NCI-H1930 (cell line): Measurements from ENCODE around the gene MED27.
"Not testable (repeated sequence)": the region's sequence is repeated elsewhere in the genome, so short reads cannot be mapped to it uniquely, and the experiment has no call there.

Source experiments
- DNase-seq, 2 experiments: peaks; one replicate each; lab custom pipeline; 2025; lab: John Stamatoyannopoulos, UW

The MED27 gene

DNA sequence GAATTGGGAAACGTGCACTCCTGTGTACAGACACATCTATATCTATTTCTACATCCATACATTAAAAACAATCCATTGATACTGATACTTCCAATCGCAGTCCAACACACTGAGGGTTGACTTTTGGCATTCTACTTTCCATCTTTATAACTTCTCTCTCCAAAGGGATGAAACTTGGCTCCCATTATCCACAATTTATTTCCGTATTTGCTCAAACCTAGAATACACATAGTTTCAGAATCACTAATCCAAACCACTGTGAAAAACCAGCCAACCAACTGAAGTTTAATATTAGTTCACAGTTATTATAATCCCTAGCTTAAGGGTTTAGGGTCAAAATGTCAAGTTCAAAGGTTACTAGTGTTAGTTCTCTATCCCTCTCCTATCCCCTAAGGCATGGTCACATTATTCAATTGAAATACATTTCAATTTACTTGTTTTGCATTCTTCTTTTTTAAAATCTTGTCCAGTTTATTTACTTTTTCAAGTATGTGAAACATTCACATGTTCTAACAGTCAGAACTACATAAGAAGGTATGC lies 156.5 kb downstream of the MED27 start:
- no peak for DNase-seq

DNA sequence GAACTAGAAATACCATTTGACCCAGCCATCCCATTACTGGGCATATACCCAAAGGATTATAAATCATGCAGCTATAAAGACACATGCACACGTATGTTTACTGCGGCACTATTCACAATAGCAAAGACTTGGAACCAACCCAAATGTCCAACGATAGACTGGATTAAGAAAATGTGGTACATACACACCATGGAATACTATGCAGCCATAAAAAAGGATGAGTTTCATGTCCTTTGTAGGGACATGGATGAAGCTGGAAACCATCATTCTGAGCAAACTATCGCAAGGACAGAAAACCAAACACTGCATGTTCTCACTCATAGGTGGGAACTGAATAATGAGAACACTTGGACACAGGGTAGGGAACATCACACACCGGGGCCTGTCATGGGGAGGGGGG lies 158.0 kb downstream of the MED27 start:
- not testable (repeated sequence) for DNase-seq

GRCh38 chr9:131919216-131919615 lies 160.5 kb downstream of the MED27 start:
- DNase-seq: no peak

DNA sequence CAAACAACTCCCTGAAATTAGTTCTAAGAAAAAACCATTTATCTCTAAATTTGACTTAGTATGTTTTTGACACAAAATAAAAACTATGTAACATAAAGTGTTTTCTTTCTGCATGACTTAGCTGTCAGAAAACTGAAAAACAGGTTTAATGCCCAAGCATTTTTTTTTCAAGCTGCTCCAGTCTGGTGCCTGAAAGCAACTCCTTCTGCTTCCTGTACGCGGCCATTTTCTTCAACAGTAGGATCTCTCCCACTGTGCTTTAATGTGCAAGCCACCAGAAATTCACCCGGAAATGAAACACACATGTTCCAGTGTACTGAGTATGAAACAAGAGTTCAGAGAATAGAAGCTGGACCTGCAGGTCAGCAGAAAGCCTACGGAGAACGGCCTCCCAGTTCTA lies 161.2 kb downstream of the MED27 start:
- DNase-seq: no peak

- no peak for DNase-seq
Observed at GRCh38 chr9:131917009-131917408, 162.7 kb downstream of the MED27 start.

GRCh38 chr9:131915181-131915580 lies 164.5 kb downstream of the MED27 start:
- DNase-seq: no peak

DNA sequence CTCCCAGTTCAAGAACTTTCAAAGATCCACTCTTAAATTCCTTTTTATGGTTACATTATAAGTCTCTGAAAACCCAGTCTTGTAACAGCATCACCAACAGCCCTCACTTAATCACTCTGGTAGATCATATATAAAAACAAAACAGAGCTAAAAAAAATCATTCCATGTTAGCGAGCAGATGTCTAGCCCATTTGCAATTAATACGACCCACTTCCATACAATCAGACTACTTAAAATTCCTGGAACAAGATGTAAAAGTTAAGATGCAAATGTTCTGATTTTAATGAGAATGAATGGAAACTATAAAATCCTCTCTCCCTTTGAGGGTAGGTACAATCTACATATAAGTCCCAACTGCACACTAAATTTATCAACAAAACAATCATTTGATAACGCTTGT lies 167.0 kb downstream of the MED27 start:
- no peak for DNase-seq

GRCh38 chr9:131912069-131912468 lies 167.6 kb downstream of the MED27 start:
- DNase-seq: no peak

GRCh38 chr9:131910572-131910971 lies 169.1 kb downstream of the MED27 start:
- DNase-seq: no peak

GRCh38 chr9:131905144-131905543 lies 174.5 kb downstream of the MED27 start:
- no peak for DNase-seq

DNA sequence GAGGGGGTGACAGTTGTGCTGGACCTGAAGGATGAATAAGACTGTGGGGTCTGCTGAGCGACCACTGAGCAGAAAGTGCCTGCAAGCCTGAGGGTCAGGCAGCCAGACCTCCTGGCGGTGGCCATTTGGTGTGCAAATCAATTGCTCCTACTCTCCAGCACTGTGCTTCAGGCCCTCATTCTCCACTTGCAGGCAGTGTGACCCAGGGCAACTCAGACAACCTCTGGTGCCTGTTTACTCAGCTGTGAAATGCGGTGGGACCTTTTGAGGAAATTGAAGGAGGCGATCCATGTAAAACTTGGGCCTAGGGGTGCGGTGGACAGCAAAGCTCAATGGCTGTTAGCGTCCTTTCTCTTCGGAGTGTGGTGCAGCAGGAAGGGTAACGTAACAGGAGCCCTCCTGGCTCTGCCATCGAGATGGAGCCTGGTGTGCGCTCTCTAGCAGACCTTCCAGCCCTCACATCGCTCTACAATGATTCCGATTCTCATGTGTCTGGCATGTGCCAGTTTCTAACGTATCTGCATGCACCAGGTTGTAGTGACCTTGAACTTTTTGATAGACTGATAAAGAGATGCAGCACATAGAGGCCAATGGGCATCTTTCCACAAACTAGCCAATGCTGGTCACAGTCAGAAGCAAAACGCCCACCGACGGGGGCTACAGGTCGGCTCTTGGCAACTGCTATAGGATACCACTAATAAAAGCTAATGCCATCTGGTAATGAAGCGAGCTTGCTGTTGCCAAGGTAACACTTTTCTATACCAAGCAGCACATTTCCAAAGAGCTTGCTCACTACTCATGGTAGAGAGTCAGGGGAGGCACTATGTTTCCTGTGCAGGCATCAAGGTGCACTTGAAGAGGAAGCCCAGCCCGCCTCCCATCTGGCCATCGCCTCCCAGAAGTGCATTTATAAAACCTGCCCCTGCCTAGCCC lies 180.1 kb downstream of the MED27 start:
- DNase-seq: no peak

DNA sequence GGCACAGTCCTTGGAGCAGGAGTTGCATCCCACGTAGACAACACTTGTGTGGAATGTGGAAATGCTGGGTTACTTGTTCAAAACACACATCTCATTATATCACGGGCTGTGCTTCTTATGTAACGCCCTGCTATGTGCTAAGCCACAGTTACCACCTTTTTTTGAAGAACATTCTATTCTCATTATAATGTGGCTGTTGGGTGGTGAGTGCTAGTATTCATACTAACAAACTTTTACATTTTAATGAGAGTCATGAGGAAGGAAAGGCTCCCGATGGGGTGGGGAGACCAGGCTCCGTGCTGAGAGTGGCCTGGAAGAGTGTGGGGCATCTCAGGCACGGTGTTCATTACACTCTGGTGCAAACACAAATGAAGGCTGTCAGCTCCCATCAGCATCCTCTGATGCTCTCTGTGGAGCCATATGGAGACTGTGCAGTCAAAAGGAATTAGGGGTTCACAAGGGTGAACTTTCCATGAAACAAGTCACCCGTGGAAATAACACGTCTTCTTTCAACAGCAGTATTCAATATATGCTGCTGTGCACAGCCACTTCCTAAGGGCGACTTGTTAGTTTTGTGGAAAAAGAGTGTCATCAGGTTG lies 186.7 kb downstream of the MED27 start:
- no peak for DNase-seq

DNA sequence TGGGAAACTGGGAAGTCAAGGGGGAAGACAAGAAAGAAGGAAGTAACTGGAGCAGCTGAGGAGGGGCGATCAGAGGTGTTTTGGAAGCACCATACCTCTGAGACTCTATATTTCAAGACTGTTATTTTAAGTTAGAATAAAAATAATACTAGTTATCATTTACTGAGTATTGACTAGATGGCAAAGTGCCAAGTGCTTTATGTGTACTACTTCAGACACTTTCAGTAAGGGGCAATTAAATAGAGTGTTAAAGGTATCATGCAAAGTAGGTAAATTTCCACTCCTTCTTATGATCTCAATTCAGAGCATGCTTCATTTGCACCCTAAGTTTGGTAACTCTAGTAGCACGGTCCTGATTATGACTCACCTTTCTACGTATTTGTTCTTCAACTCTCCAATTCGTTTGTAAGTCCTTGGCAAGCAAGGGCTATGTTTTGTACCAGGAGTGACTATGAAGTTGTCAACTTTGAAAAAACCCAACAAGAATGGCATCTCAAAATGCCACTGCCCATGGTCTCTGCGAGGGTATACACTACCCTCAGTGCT lies 187.4 kb downstream of the MED27 start:
- DNase-seq: no peak

GRCh38 chr9:131891598-131891997 lies 188.1 kb downstream of the MED27 start:
- no peak for DNase-seq

DNA sequence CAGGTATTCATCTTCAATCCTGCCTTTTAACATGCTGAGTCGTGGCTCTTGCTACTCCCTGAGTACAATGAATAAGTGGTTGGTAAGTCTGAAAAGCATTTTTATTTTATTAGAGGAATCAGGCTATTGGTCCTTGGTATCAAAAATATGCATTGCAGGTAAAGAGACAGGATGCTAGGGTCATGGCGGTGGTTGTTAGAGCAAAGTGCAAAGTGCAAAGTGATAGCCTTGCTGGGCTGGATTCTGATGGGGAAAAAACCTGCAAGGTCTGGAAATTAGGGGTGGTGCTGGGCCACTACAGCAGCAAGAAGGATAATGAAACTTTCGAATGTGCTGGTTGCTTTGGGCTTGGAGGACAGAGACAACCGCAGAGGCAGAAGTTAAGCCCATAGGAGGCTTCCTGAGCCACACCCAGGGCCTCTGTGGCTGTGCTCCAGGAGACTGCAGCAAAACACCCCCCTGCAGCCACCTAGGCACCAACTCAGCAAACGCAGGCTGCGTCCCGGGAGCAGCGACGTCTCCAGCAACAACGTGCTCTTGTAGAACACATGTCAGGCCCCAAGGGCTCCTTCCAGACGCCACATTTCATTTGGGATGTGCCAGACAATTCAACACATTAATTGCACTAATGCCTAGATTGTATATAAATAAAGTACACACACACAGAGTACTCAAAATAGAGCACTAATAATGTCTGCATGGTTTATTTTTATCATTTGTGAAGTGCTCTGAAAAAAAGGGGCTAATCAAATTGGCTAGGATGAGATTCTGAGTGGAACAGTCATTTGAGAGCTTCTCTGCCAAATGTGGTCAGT lies 190.0 kb downstream of the MED27 start:
- DNase-seq: no peak

GRCh38 chr9:131888923-131889322 lies 190.7 kb downstream of the MED27 start:
- DNase-seq: no peak

- DNase-seq: no peak
Observed at GRCh38 chr9:131887680-131888079, 192.0 kb downstream of the MED27 start.

DNA sequence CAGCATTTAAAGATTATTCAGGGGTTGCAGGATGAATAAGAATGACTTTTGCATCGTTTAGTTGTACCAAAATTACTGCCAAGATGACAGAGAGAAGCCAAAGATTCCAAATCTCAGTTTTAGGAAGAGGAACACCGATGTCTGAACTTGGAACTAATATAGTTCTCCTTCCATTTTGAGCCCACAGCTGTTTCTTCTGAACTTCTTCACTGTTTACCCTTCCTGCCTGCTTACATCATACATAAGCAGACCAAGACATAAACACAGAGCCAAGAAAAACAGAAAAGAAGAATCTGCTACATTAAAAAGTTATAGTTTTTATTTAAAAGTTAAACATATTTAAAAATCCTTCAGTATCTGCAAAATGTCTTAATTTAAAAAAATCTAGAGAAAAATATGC lies 192.8 kb downstream of the MED27 start:
- DNase-seq: no peak

- DNase-seq: no peak
Observed at GRCh38 chr9:131885144-131885609, 194.5 kb downstream of the MED27 start.

DNA sequence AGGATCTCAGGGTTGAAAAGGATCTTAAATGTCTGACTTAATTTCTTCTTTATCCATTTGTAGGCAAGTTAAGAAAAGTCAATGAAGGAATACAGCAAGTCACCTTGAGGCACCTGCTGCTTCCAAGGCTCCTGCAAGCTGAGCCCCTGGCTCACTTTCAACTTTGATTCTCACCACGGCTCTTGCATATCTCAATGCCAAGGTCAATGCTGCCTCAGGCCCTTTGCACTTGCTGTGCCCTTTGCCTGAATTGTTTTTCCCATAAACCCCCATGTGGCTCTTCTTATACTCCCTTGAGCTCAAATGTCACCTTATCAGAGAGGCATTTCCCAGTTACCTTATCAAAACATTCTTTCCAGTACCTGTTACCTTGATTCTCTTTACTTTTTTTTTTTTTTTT lies 195.4 kb downstream of the MED27 start:
- DNase-seq: no peak

DNA sequence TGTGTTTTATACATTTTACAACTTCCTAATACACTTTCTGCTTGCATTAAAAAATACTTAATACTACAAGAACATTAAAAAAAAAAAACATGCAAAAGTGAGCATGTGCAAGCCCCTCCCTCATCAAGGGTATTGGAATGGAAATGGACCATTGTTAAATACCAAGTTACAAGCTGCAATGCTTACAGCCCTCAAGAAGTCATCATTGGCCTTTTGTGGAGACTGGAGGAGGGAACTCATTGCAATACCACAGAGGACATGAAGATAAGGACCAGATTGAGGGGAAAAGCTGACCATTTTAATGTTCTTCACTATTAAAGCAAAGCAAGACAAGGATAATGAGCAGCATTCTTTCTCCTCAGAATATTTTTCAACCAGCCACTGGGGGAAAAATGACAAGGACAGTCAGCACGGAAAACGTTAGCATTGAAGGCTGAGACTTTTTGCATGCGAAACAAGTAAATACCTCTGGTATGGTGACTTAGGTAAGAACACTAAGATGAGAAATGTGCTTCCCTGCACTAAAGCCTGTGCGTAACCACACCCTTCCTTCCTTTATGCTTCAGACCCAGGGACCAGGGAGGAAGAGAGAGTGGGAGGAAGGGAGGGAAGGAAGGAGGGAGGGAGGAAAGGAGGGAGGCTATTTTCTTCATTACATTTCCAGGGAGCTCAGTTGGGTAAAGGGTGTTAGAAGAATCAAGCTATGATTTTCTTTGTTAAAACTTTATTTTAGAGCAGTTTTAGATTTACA lies 198.7 kb downstream of the MED27 start:
- DNase-seq: no peak
